Activated CD4-positive, alpha-beta T cell treated with anti-CD3 and anti-CD28 coated beads, Interleukin-2, amount 10 ng/mL, durations not matched to agents 7 days and 5 days (primary cell): ENCODE measurements around the gene THEMIS. TPM values are rescaled to one million over a fixed set of nuclear protein-coding genes. Genes with fewer than 3 reads are reported as not detected.

Source experiments
- CTCF ChIA-PET: fragments of 350-600 bp; sonication (Branson Sonifier 250); formaldehyde crosslinking; loops from one replicate; lab custom pipeline; 2021; ENCODE audit warnings: antibody characterized with exemption; lab: Charles Lee
- POLR2A ChIA-PET: fragments of 350-600 bp; sonication (Branson Sonifier 250); formaldehyde crosslinking; loops from one replicate; lab custom pipeline; 2021; ENCODE audit warnings: antibody characterized with exemption; lab: Charles Lee
- DNase-seq: peaks from one replicate; pipeline ENCODE4 v3.0.0-alpha.2; 2020
- H3K27ac Mint-ChIP-seq: one replicate; pipeline ENCODE4 v1.8.0; 2021; ENCODE audit warnings: mild to moderate bottlenecking, moderate library complexity, mixed read lengths
- H3K27me3 Mint-ChIP-seq: one replicate; pipeline ENCODE4 v1.8.0; 2021; ENCODE audit warnings: mixed read lengths
- H3K36me3 Mint-ChIP-seq: one replicate; pipeline ENCODE4 v1.8.0; 2021; ENCODE audit warnings: low read depth, mixed read lengths
- H3K4me1 Mint-ChIP-seq: one replicate; pipeline ENCODE4 v1.8.0; 2021; ENCODE audit warnings: mixed read lengths
- H3K4me3 Mint-ChIP-seq: one replicate; pipeline ENCODE4 v1.8.0; 2021; ENCODE audit warnings: mild to moderate bottlenecking, moderate library complexity, mixed read lengths
- H3K9me3 Mint-ChIP-seq: one replicate; pipeline ENCODE4 v1.8.0; 2021; ENCODE audit warnings: mixed read lengths
- total RNA-seq, 2 experiments: library from RNA; stranded (reverse); gene quantifications; one replicate each; pipeline ENCODE4 v1.2.3, GENCODE V29; 2021

THEMIS gene
- total RNA-seq, 2 experiments from 2014 or later: 89.2 to 101 TPM

DNA sequence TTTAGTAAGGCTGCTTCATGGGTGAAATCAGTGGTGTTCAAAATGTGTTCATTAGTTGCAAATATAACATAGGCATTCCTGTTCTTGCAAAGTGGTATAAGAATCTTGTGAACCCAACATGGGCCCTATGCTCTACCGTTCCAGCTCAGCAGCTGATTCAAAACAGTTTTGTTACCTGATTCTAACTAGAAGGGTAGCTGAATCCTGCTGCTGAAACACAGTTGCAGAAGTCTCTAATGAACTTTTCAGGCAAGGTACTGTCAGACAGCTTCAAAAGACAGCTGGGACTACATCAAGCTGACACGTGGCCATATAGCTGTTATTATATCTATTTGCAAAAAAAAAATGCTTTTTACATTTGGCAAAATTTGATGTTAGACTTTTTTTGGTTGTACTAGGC lies 22.7 kb downstream of the THEMIS start:
- Mint-ChIP-seq H3K4me1 (peaks cover 66% of the 10 kb centered on the region), H3K36me3 (peaks cover 60% of the 10 kb centered on the region)
- CTCF ChIA-PET: interaction anchor here (2.1 kb wide), 1 partner anchor 19 kb away, joined by 4 read pairs; no protein-coding TSS in a partner anchor

DNA sequence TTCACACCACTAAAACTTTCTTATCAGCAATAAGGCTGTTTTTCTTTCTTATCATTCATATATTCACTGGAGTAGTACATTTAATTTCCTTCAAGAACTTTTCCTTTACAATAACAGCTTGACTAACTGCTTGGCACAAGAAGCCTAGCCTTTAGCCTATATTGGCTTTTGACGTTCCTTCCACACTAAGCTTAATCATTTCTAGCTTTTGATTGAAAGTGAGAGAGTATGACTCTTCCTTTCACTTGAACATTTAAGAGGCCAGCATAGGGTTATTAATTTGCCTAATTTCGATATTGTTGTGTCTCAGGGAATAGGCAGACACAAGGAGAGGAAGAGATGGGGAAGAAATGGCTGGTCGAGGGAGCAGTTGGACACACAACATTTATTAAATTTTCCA lies 23.6 kb downstream of the THEMIS start:
- Mint-ChIP-seq H3K9me3 (peaks cover 18% of the 10 kb centered on the region), H3K27me3 (no peaks in the 10 kb centered on the region), H3K36me3 (peaks cover 63% of the 10 kb centered on the region), H3K4me1 (peaks cover 63% of the 10 kb centered on the region), H3K4me3 (peak overlapping the region; percentile 35), H3K27ac (peak overlapping the region; percentile 33)
- no peak for DNase-seq
- CTCF ChIA-PET: interaction anchor here (2.1 kb wide), 1 partner anchor 18 kb away, joined by 4 read pairs; no protein-coding TSS in a partner anchor
- POLR2A ChIA-PET: interaction anchor here (0.6 kb wide), 1 partner anchor 81 kb away, joined by 3 read pairs; no protein-coding TSS in a partner anchor

More for the DNA sequence above, 22.7 kb downstream of the THEMIS start:
- DNase-seq: no peak
- POLR2A ChIA-PET: interaction anchor here (0.9 kb wide), 1 partner anchor 49 kb away, joined by 4 read pairs; no protein-coding TSS in a partner anchor
- Mint-ChIP-seq H3K27me3 (no peaks in the 10 kb centered on the region), H3K4me3 (no peak overlapping the region), H3K27ac (peak overlapping the region; percentile 31), H3K9me3 (peaks cover 15% of the 10 kb centered on the region)

DNA sequence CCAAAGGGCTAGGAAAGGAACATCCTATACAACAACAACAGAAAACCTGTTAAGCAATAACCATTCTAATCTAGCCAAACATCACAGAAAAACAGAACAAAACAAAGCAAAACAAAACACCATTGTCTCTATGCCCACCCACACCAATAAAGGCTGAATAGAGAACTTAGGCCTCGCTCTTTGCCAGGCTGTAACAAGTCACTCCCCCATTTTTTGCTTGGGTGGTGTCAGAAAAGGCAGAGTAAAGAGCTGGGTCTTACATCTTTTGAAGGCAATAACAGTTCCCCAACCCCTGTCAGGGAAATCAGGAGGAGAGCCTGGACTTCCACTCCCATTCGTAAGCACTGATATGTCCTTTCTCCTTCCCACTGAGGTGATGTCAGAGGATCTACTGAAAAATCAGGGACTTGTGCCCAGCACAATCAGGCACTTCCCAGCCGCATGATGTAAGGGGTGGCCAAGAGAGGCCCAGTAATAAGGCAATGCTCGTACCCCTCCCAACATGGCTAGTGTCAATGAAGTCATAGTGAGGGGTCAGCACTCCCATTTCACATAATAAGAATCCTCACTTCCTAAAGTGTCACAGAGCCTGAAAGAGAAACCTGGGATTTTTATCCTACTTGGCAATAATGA lies 31.0 kb downstream of the THEMIS start:
- Mint-ChIP-seq H3K4me1 (peaks cover 50% of the 10 kb centered on the region), H3K36me3 (peaks cover 69% of the 10 kb centered on the region), H3K4me3 (no peak overlapping the region), H3K27me3 (no peaks in the 10 kb centered on the region), H3K27ac (no peak overlapping the region), H3K9me3 (peaks cover 14% of the 10 kb centered on the region)
- ChIA-PET CTCF (interaction anchor here (1.0 kb wide), 1 partner anchor 24 kb away, joined by 3 read pairs; no protein-coding TSS in a partner anchor), POLR2A (no interaction called here)
- no peak for DNase-seq

DNA sequence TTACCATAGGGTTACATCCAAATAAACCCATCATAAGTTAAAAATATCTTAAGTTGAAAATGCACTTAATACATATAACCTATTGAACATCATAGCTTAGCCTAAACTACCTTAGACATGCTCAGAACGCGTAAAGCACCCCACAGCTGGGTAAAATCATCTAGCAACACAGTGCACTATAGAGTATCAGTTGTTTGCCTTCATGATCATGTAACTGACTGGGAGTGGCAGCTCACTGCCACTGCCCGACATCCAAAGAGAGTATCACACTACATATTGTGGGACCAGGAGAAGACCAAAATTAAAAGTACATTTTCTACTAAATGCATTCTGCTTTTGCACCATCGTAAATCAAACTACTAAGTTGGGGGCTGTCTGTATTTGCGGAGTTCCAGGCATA lies 31.7 kb downstream of the THEMIS start:
- POLR2A ChIA-PET: no interaction called here

DNA sequence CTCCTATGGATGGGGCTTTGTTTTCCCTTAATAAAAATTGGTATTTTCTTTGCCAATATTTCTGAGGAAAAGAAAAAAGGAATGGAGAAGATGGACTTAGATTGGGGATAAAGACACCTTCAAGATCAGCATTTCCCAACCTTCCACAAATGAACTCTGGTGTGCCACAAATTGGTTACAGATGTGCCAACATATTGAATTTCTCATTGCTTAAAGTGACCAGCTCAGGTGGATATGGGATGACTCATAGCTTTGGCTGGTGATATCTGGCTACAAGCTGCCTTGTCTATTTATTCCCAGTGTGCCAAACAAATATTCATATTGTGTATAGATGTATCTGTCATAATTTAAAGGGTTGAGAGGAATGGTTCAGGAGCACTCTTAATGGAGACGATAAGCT lies 32.5 kb downstream of the THEMIS start:
- H3K4me1 Mint-ChIP-seq: peaks cover 57% of the 10 kb centered on the region
- H3K27ac Mint-ChIP-seq: no peak overlapping the region
- peaks cover 71% of the 10 kb centered on the region for H3K36me3 Mint-ChIP-seq
- DNase-seq: no peak
- no peaks in the 10 kb centered on the region for H3K27me3 Mint-ChIP-seq
- peaks cover 9% of the 10 kb centered on the region for H3K9me3 Mint-ChIP-seq
- ChIA-PET CTCF (interaction anchor here (1.1 kb wide), 1 partner anchor 13 kb away, joined by 3 read pairs; no protein-coding TSS in a partner anchor), POLR2A (no interaction called here)
- H3K4me3 Mint-ChIP-seq: no peak overlapping the region

More for the DNA sequence above, 31.7 kb downstream of the THEMIS start:
- DNase-seq: no peak
- peaks cover 53% of the 10 kb centered on the region for H3K4me1 Mint-ChIP-seq
- H3K27me3 Mint-ChIP-seq: no peaks in the 10 kb centered on the region
- H3K9me3 Mint-ChIP-seq: peaks cover 10% of the 10 kb centered on the region
- CTCF ChIA-PET: interaction anchor here (1.0 to 1.1 kb wide), 2 partner anchors 14 to 23 kb away, joined by 3 read pairs; no protein-coding TSS in a partner anchor
- H3K36me3 Mint-ChIP-seq: peaks cover 71% of the 10 kb centered on the region
- no peak overlapping the region for H3K4me3 Mint-ChIP-seq
- no peak overlapping the region for H3K27ac Mint-ChIP-seq

DNA sequence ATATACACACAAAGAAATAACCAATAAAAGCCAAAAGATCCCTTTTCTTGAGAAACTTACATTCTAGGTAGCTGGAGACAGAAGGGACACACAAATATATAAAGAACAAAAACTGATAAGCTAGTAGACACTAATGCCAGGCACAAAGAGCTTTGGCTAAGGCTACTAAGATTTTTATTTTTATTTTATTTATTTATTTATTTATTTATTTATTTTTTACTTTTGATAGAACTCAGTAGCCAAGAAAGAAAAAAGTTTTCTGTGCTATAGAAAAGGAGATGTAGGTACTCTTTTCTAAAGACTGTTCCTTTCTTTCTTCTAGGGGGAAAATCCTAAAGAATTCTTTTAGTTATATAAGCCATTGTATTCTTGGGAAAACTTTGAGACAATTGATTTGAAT lies 34.1 kb downstream of the THEMIS start:
- Mint-ChIP-seq H3K27ac (no peak overlapping the region), H3K4me3 (no peak overlapping the region), H3K27me3 (no peaks in the 10 kb centered on the region), H3K9me3 (peaks cover 9% of the 10 kb centered on the region), H3K36me3 (peaks cover 72% of the 10 kb centered on the region), H3K4me1 (peaks cover 64% of the 10 kb centered on the region)
- POLR2A ChIA-PET: no interaction called here
- CTCF ChIA-PET: interaction anchor here (1.7 kb wide), 1 partner anchor 11 kb away, joined by 7 read pairs; no protein-coding TSS in a partner anchor
- no peak for DNase-seq

DNA sequence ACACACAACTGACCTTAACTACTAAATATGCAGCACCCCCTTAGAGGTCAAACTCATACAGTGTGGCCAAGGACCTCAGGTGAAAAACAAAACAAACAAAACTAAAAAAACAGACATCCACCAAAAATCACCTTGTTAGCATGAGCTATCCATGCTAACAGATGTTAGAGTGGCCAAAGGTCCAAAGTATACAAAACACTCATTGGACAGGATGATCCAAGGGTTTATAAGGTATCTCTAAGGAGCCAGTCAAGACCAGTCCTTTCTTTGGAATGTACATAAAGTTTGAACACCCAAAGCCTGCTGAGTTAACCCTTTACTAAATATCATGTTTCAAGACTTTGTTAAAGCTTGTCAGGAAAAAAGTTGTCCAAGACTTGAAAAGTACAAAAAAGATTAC lies 35.8 kb downstream of the THEMIS start:
- H3K36me3 Mint-ChIP-seq: peaks cover 64% of the 10 kb centered on the region
- H3K4me1 Mint-ChIP-seq: peaks cover 55% of the 10 kb centered on the region
- CTCF ChIA-PET: interaction anchor here (0.8 to 1.2 kb wide), 2 partner anchors 34 to 126 kb away, joined by 3 to 5 read pairs; no protein-coding TSS in a partner anchor
- no peak for DNase-seq
- H3K27ac Mint-ChIP-seq: no peak overlapping the region
- peaks cover 9% of the 10 kb centered on the region for H3K9me3 Mint-ChIP-seq
- no peak overlapping the region for H3K4me3 Mint-ChIP-seq
- no peaks in the 10 kb centered on the region for H3K27me3 Mint-ChIP-seq
- POLR2A ChIA-PET: no interaction called here

DNA sequence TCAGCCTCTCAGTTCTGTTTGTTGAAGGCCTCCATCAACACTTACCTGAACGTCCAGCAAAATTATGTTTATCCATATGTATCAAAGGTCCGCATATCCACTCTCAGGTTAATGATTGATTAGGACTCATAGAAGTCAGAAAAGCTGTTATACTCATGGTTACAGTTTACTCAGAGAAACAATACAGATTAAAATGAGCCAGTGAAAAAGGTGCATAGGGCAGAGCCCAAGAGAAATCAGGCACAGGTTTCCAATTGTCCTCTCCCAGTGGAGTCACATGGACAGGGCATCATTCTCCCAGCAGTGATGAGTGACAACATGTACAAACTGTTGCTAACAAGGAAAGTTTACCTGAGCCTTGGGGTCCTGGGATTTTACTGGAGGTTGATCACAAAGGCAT lies 36.2 kb downstream of the THEMIS start:
- Mint-ChIP-seq H3K4me3 (no peak overlapping the region), H3K36me3 (peaks cover 64% of the 10 kb centered on the region), H3K9me3 (peaks cover 9% of the 10 kb centered on the region), H3K4me1 (peaks cover 52% of the 10 kb centered on the region), H3K27ac (no peak overlapping the region), H3K27me3 (no peaks in the 10 kb centered on the region)
- DNase-seq: no peak
- ChIA-PET CTCF (interaction anchor here (0.7 to 1.2 kb wide), 4 partner anchors 33 to 252 kb away, joined by 3 to 5 read pairs (median 3); no protein-coding TSS in a partner anchor), POLR2A (no interaction called here)

DNA sequence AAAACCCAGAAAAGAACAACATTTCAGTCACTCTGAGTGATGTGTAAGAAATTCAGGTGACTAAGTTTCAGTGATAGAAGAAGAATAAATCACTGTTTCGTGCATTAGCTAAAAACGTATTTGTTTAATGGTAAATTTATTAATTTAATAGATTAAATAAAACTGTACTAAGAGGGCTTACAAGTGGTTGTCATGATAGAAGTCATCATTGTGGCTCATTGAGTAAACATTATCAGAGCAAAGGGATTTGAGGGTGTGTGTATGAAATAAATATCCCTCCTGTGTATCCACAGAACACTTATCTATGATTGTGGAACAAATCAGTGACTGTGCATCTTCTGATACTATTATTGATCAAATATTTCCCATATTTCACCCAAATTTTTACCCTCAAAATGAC lies 40.1 kb downstream of the THEMIS start:
- Mint-ChIP-seq H3K36me3 (peaks cover 68% of the 10 kb centered on the region), H3K4me1 (peaks cover 63% of the 10 kb centered on the region), H3K27me3 (no peaks in the 10 kb centered on the region), H3K9me3 (peaks cover 11% of the 10 kb centered on the region), H3K4me3 (no peak overlapping the region), H3K27ac (no peak overlapping the region)
- ChIA-PET POLR2A (no interaction called here), CTCF (no interaction called here)
- no peak for DNase-seq

DNA sequence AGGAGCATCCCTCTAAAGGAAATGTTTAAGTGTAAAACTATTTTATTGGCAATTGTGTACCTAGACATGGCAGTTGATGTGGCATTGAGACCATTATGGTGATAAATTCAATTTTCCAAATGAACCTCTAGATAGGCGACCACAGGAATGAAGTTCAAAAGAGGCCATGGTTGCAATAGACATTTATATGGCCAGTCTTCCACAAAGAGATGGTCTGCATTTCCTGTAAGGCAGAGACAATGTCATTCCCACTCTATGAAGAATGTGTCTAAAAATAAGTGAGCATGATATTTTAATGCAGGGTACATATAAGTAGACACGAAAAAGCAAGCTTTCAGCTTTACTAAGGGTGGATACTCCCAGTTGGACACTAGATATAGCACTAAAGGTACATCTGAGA lies 40.9 kb downstream of the THEMIS start:
- ChIA-PET POLR2A (no interaction called here), CTCF (no interaction called here)
- Mint-ChIP-seq H3K36me3 (peaks cover 68% of the 10 kb centered on the region), H3K27me3 (no peaks in the 10 kb centered on the region), H3K27ac (no peak overlapping the region), H3K4me1 (peaks cover 66% of the 10 kb centered on the region), H3K4me3 (no peak overlapping the region), H3K9me3 (peaks cover 10% of the 10 kb centered on the region)
- no peak for DNase-seq

DNA sequence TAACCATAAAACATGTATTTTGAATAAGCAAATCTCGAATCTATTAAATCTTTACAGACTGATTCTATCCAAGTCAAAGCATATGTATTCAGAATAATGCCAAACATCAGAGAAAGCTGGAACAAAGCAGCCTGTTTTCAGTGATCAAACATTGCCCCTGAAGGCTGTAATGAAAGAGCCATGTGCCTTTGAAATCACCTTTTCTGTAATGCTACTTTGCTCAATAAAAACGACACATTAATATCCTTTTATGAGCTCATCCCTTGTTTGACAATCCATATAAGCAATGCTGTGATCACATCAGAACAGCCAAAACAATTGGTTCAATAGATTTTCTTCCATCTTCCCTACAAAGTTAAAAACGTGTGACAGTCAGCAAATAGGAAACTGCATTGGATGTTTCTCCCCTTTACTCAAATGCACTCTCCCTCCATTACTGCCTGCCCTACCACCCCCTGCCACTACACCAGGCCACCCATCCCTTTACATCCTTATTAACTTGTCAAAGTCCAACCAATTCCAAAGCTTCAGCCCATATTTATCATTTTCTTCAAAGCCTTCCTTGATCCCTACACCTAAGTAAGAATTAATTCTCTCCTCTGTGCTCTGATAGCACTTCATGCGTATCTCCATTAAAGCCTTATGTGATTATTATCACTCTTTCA lies 42.0 kb downstream of the THEMIS start:
- Mint-ChIP-seq H3K27me3 (no peaks in the 10 kb centered on the region), H3K4me1 (peaks cover 64% of the 10 kb centered on the region), H3K36me3 (peaks cover 64% of the 10 kb centered on the region), H3K27ac (no peak overlapping the region), H3K9me3 (peaks cover 8% of the 10 kb centered on the region), H3K4me3 (no peak overlapping the region)
- ChIA-PET POLR2A (no interaction called here), CTCF (interaction anchor here (0.9 to 1.3 kb wide), 3 partner anchors 17 to 469 kb away, joined by 4 read pairs; no protein-coding TSS in a partner anchor)
- DNase-seq: no peak

DNA sequence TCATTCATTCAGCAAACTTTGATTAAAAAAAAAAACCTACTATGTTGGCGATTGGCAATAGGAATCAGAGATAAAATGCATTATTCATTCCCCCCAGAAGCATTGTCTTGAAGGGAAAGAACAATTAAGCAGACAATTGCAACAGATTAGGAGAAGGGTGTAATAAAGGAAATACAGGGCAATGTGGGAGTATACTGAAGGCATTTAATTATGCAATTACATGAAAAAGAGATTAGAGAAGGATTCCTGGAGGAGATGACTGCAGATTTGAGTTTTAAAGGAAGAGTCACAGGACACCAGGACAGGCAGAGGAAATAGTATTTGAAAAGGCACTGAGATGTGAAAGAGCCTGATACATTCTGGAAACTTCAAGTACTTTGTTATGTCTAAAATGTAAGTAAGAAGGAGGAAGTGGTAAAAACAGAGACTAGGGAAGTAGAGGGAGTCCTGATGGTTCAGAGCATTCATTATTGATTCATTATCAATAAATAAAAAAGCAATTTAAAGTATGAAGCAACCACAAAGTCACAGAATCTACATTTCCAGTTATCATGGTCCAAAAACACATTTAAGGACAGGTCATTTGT lies 43.7 kb downstream of the THEMIS start:
- no peak for DNase-seq
- ChIA-PET CTCF (no interaction called here), POLR2A (no interaction called here)
- H3K4me3 Mint-ChIP-seq: no peak overlapping the region
- H3K4me1 Mint-ChIP-seq: peaks cover 57% of the 10 kb centered on the region
- peaks cover 63% of the 10 kb centered on the region for H3K36me3 Mint-ChIP-seq
- no peak overlapping the region for H3K27ac Mint-ChIP-seq
- H3K27me3 Mint-ChIP-seq: no peaks in the 10 kb centered on the region
- peaks cover 2% of the 10 kb centered on the region for H3K9me3 Mint-ChIP-seq
